GM21737 (cell line): ENCODE results near the gene OGFOD3.
A peak's percentile ranks its signal among the peaks of the same experiment; 100 is the strongest.

Experiments used
- ATAC-seq: cut with Tn5 transposase; IDR thresholded peaks from one replicate; pipeline ENCODE4 v1.9.1; 2021; ENCODE audit warnings: mild to moderate bottlenecking, moderate library complexity; ENCODE audit not compliant: unreplicated experiment

OGFOD3 gene

GRCh38 chr17:82407255-82407654 is 11.1 kb downstream of the OGFOD3 start:
- ATAC-seq: no peak

DNA sequence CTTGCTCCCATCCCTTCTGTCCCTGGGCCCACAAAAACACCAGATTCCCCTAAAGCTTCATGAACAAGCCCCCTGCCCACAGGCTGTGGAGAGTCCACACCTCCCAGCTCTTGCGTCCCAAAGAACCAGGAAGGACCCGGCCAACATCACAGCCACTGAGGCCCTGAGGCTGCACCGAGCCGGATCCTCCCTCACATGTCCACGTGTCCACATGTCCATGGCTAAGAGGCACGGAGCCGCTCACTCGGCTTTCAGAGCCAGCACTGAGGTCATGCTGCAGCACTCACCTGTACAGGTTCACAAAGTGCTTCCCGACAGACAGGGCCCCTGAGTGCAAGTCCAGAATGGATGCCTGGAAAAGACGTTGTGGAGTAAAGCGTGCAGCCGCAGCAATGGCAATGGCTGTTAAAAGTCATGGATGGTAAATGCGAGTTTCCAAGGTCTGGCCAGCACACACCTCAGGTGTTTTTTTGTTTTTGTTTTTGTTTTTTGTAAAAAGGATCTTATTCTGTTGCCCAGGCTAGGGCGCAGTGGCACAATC is 12.2 kb downstream of the OGFOD3 start:
- ATAC-seq: no peak

DNA sequence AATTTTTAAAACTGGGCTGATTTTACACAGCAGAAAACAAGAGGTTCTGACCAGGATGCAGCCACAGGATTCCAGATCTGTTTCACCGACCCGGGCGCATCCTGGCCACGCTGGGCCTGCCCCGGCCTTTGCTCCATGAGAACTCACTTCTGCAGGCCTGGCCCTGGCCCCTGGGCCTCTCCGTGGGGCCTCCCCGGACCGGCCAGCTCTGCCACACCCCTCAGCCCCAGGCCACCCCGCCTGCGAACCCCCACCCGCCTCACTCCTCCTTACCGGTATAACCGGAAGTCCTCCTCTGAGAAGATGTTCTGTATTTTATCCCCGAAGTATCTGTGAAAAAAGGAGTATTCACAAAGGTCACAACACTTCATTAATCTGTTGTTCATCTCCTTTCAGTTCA is 13.3 kb downstream of the OGFOD3 start:
- ATAC-seq: no peak

DNA sequence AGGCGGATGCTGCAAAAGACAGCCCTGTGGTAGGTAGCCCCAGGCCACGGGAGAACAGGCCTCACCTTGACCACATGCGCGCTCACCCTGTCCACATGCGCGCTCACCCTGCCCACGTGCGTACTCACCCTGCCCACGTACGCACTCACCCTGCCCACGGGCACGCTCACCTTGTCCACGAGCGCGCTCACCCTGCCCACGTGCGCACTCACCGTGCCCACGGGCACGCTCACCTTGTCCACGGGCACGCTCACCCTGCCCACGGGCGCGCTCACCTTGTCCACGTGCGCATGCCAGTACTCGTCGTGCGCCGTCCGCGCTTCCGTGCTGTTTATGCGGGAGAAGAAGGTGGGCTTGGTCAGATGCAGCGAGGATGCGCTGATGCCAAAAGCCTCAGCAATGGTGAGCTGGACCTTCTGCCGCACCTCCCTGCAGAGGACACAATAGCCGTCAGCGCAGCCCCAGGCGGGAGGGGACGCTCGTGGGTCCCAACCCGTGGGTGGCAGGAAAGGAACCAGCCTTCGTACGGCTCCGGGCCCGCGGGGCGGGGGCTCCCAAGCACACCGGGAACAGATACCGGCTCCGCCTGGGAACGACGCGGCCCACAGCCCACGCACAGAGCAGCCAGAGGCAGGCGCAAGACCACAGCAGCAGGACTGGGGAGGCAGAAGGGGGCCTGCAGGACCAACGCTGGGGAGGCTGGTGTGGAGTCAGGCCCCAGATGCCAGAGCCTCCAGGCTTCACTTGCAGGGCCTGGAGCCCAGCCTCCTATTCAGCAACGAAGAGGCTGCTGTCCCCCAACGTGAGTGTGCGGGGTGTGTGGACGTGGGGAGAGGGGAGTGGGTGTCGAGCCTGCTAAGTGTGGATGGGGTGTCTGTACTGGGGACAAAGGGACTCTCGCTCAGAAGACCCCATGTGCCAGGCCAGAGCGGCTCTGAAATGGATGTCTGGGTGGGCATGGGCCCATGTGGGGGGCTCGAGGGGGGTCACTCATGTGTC is 14.4 kb downstream of the OGFOD3 start:
- ATAC-seq: no peak

- ATAC-seq: peak; percentile 67
Measured at GRCh38 chr17:82402865-82403264, 15.5 kb downstream of the OGFOD3 start.

GRCh38 chr17:82400830-82401229 is 17.6 kb downstream of the OGFOD3 start:
- ATAC-seq: peak; percentile 51

DNA sequence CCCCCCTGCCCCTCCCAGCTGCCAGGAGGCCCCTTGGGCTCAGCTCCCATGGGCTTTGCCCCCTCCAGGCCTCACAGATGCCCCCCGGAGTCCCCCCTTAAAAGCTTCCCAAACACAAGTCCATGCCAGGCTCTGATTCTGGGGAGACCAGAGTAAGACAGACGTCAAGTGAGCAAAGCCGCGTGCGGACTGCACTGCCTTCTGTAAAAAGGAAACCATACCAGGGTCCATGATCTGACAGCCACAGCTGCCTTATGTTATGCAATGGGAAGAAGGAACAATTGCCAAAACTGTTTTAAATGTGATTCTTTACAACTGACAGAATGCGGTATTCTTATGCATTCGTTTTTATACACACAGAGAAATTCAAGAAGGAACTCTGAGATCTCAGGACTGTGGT is 18.2 kb downstream of the OGFOD3 start:
- no peak for ATAC-seq

DNA sequence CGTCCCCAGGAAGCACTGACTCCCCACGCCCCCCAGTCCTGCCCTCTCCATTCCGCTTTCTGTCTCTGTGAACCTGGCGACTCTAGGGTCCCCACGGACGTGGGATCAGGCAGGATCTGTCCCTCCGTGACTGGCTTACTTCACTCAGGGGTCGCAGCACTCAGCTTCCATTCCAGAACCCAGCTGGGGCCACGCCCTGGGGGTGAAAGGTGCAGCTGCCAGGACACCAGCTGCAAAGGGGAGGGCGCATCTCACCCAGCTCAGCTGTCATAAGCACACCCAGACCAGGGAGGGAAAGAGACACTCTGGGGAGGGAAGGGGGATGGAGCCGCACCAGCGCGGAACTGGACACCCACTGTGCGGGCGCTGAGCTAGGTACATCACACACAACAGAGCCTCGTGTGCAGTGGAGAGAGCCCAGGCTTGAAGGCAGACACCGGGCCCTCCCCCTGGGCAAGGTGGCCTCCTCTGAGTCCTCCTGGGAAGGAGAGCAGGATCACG is 18.7 kb downstream of the OGFOD3 start:
- ATAC-seq: no peak

DNA sequence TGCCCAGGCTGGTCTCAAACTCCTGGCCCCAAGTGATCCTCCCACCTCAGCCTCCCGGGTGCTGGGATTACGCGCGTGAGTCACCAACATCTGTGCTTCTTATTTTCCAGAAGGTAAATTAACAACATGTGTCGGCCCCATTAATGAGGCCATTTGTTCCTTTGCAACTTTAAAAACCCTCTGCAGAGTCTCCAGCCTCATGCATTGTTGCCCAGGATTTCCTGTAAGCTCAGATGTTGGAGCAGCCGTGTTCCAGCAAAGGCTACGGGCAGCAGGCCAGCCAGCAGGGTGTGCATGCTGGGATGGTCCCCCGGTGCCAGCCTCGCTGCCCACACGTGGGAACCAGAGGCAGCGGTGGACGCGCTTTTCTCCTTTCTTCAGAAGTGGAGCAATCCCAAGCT is 19.3 kb downstream of the OGFOD3 start:
- ATAC-seq: no peak

DNA sequence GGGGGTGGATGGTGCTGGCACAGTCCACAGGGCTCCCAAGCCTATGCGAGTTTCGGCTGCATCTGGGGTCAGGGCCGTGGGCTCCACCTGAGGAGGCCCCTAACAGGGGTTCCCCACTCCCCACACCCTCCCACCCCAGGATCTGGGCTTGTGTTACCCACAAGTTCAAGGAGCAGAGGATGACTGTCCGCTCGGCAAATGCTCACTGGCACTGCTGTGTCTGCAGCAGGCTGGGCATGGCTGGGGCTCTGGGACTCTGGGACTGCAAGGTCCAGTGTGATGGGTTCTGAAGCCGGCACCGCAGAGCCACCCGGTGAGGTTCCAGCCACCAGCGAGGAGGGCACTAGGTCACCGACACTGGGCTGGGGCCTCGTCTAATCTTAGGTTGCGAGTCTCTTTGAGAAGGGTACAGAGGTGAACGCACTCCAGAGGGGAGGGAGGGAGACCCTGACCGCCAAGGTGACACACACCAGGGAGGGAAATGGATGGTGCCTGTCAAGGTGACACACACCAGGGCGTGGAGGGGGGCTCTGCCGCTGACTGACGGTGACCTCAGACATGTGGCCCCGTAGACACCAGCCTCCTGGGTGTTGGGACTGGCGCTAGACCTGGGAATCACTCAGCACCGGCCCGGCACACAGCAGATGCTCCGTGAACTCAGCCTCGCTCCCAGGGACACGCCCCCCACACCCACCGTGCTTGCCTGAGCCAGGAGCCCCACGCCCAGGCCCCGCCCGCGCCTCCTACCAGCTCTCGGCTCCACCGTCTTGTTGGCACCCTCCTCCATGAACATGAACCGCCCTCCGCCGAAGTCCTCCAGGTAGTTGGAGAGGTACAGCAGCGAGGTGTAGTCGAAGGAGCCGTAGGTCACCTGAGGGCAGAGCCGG is 20.7 kb downstream of the OGFOD3 start:
- ATAC-seq: no peak

- no peak for ATAC-seq
Measured at GRCh38 chr17:82396601-82397435, 21.6 kb downstream of the OGFOD3 start.

DNA sequence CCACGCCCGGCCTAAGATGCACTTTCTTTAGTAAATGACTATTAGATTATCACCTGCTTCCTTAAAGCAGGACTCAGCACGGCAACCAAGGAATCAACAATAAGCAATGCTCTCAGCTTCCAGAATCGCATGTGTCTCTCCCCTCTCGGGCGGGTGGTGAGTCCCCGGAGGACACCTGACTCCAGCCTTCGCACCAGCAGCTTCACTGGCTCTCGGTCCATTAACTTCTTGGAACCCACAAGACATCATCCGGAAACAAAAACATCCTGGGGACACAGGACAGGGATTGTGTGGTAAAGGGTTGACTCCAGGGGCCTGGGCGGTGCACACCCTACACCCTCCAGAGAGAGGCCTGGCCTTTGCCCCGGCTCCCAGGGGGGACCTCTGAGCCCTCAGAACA is 24.1 kb downstream of the OGFOD3 start:
- no peak for ATAC-seq

DNA sequence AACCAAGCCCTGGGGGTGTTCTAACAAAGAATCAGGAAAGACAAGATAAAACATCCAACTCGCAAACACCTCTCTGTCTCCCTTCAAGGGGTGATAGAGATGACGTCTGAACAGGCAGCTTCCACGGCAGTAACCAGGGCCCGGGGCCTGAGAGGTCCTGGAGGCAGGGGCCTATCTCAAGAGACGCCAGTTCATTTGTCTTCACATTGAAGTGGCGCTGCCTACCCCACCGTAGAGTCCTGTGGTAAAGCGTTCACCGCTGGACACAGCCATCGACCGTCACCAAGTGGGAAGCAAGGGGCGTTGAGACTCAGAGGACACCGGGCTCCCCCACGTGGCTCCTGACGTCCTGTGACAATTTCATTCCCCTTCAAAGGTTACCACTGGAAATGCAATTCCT is 25.4 kb downstream of the OGFOD3 start:
- no peak for ATAC-seq

- ATAC-seq: no peak
Measured at GRCh38 chr17:82392209-82392920, 26.0 kb downstream of the OGFOD3 start.

DNA sequence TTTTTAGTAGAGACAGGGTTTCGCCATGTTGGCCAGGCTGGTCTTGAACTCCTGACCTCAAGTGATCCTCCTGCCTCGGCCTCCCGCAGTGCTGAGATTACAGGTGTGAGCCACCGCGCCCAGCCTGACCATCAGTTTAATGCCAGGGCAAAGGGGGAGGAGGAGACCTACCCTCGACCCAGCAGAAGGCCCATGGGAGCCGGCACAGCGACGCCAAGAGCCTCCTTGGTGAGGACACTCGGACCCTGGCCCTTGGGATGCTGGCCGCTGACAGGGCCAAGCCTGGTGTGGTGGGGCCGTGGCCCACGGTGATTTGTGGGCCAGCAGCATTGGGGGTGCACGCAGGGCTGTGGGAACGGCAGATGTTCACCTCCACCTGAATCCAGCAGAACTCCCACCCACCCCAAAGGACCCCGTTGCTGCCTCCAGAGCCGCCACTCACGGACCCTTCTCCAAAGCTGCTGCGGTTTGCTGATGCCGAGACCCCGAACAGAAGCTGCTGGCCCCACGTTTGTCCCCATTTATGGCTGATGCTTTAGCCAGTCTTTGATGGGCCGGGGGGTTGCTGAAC is 26.8 kb downstream of the OGFOD3 start:
- ATAC-seq: no peak

- ATAC-seq: no peak
Measured at GRCh38 chr17:82390860-82391435, 27.4 kb downstream of the OGFOD3 start.

DNA sequence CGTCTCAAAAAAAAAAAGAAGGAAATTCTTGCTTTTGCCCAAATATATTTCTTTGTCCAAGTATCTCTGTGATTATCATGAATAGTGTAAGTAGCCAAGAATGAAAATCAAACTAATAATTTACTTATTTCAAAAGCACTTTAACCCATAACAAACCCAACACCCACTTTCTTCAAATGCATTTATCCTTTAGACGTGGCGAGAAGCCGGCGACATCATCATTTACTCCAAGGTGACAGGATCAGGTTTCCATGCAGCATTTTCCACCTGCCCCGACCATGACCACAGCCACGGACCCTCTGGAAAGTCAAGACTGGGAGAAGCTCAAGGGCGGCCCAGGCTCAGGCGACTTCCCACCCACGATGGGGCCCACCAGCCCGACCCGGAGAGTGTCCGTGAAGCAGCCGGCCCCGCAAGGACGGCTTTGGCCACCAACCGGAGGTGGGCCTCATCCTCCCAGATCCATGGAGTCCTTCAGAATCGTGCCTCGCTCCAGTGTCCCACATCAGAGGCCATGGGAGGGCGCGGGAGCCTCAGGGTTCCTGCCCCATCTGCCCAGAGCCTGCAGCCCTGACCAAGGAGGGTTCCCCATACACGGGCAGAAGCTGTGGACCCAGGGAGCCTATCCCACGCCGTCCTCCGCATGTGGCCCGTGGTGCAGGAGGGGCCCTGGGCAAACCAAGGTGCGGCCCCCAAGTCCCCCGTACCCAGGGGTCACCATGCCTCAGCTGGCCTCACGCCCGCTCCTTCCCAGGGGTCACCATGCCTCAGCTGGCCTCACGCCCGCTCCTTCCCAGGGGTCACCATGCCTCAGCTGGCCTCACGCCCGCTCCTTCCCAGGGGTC is 28.1 kb downstream of the OGFOD3 start:
- no peak for ATAC-seq

GRCh38 chr17:82389379-82389778 is 29.0 kb downstream of the OGFOD3 start:
- no peak for ATAC-seq
